Measurements from ENCODE around the gene PPM1H. TPM values are rescaled to one million over a fixed set of nuclear protein-coding genes. Genes with fewer than 3 reads are reported as not detected.

PPM1H gene
- total and polyA plus RNA-seq, 10 of the 15 experiments (the other 5 are each of a cell fraction or from before 2014, with no cell fraction given), result 0.11 to 0.83 (median 0.49) TPM

GRCh38 chr12:62915204-62915529, 19.8 kb downstream of the PPM1H start:
- POLR2A ChIA-PET, result no interaction called here
- intact Hi-C loops (cut with micrococcal nuclease; ENCODE audit: unreplicated experiment), result no loop called here
- WGBS (ENCODE audit: insufficient coverage, insufficient replicate concordance, low lambda C conversion rate, missing lambda C conversion rate), result 61% methylated on average over 6 of the region's 6 CpGs

More at GRCh38 chr12:62915204-62915529, 19.8 kb downstream of the PPM1H start:
- SMC1A ChIA-PET (ENCODE audit: uncharacterized antibody, unreplicated experiment), result no interaction called here
- TF ChIP-seq BMI1 (IDR thresholded peaks at IDR 0.05; ENCODE audit: borderline replicate concordance), result no peak
- no peak for TF ChIP-seq EED (IDR thresholded peaks at IDR 0.05; ENCODE audit: low read depth)
- TF ChIP-seq LARP7 (IDR thresholded peaks at IDR 0.05), result no peak
- no peak for TF ChIP-seq TARDBP (IDR thresholded peaks at IDR 0.05; ENCODE audit: borderline replicate concordance)
- TF ChIP-seq GATAD2B (conservative IDR thresholded peaks at IDR 0.05; ENCODE audit: low read depth), result no peak
- TF ChIP-seq MYC (IDR thresholded peaks at IDR 0.05; ENCODE audit: insufficient read depth, insufficient read length, insufficient replicate concordance, low read length, severe bottlenecking), result no peak
- TF ChIP-seq ZZZ3 (IDR thresholded peaks at IDR 0.05; ENCODE audit: control insufficient read depth, insufficient read length, low read depth), result no peak
- TF ChIP-seq ETV6 (conservative IDR thresholded peaks at IDR 0.05 in 1 of 2, IDR thresholded peaks at IDR 0.05 in 1 of 2; ENCODE audit: borderline replicate concordance in 1 of 2, low read depth in 1 of 2), result no peak
- TF ChIP-seq PBX3 (IDR thresholded peaks at IDR 0.05; ENCODE audit: insufficient replicate concordance, low read depth, low read length), result no peak
- no peak for TF ChIP-seq MTA2 (IDR thresholded peaks at IDR 0.05; ENCODE audit: low read depth)
- TF ChIP-seq ZSCAN29 (IDR thresholded peaks at IDR 0.05), result no peak
- no peak for ATAC-seq
- no peak for FAIRE-seq
- Histone ChIP-seq H3K4me1 (ENCODE audit: control insufficient read depth, insufficient read depth, low read length) (no peaks in the 10 kb centered on the region), H3K27me3 (replicated peaks in 1 of 2; ENCODE audit: control insufficient read depth in 2 of 2, insufficient read depth in 2 of 2, low read length in 1 of 2) (no peaks in the 10 kb centered on the region), H3K9ac (ENCODE audit: control insufficient read depth, insufficient read depth, low read length) (no peak overlapping the region), H3K27ac (ENCODE audit: control insufficient read depth, insufficient read depth) (no peak overlapping the region), H2AFZ (ENCODE audit: control insufficient read depth, low read depth, low read length) (no peak overlapping the region), H4K20me1 (ENCODE audit: control insufficient read depth, insufficient read depth) (no peaks in the 10 kb centered on the region), H3K4me3 (no peak overlapping the region), H3K4me2 (ENCODE audit: control insufficient read depth, insufficient read depth) (no peak overlapping the region), H3K36me3 (ENCODE audit: control insufficient read depth in 2 of 2, insufficient read depth in 2 of 2, low read length in 1 of 2) (no peaks in the 10 kb centered on the region), H3K9me3 (replicated peaks; ENCODE audit: control insufficient read depth, insufficient read depth, low read length) (no peaks in the 10 kb centered on the region), H3K79me2 (ENCODE audit: control insufficient read depth, insufficient read depth, low read length) (no peaks in the 10 kb centered on the region)
- CTCF ChIA-PET, result no interaction called here
- no peak for DNase-seq (ENCODE audit: low read depth, low spot score)
- BruUV-seq (replicated peaks), result no TSS peak
- RAD21 ChIA-PET (ENCODE audit: unreplicated experiment), result no interaction called here
- in situ Hi-C loops (cut with MboI), result no loop called here

Data from GM12878 (cell line).